Testis (tissue), 2 donors: ENCODE results near the gene COMMD4.
"Not testable (repeated sequence)": the region's sequence is repeated elsewhere in the genome, so short reads cannot be mapped to it uniquely, and the experiment has no call there.

ENCODE experiments used
- CTCF ChIP-seq, 3 experiments: fragments of 450-650 bp in 2 of 3; fragments of 200-600 bp in 1 of 3; sonication (generic) in 1 of 3; IDR thresholded peaks; one replicate each; pipeline ENCODE4 v1.5.1; 2016 to 2019; ENCODE audit warnings: antibody characterized with exemption in 3 of 3, mild to moderate bottlenecking in 2 of 3, moderate library complexity in 1 of 3
- POLR2A ChIP-seq: fragments of 450-650 bp; IDR thresholded peaks from one replicate; pipeline ENCODE4 v1.6.1; 2017; ENCODE audit warnings: antibody characterized with exemption, mild to moderate bottlenecking, moderate library complexity

GRCh38 chr15:75343953-75344352 is 8.1 kb downstream of the COMMD4 start:
- not testable (repeated sequence) for TF ChIP-seq CTCF (IDR thresholded peaks at IDR 0.05); POLR2A
